H1 (cell line): ENCODE data around the gene CCDC24. TPM values are rescaled to one million over a fixed set of nuclear protein-coding genes. Genes with fewer than 3 reads are reported as not detected.

ENCODE experiments used
- CHD7 ChIP-seq: fragments of 300-600 bp; sonication (generic); IDR thresholded peaks from 2 replicates; pipeline ENCODE4 v1.7.1; 2012; ENCODE audit warnings: low read length, moderate library complexity, mild to moderate bottlenecking, inconsistent platforms; ENCODE audit not compliant: insufficient replicate concordance
- FOSL1 ChIP-seq: IDR thresholded peaks from 2 replicates; pipeline ENCODE4 v1.6.1; 2011; ENCODE audit warnings: mild to moderate bottlenecking, low read depth, low read length, moderate library complexity; ENCODE audit not compliant: insufficient read depth
- TAF7 ChIP-seq: optimal IDR thresholded peaks from 2 replicates; pipeline ENCODE3; 2011; ENCODE audit warnings: low read depth, mild to moderate bottlenecking, inconsistent platforms, low read length, moderate library complexity, borderline replicate concordance
- polyA plus RNA-seq, 7 experiments: library from polyadenylated mRNA; depleted of rRNA in 3 of 7; stranded (reverse) in 5 of 7; unstranded in 2 of 7; fragments of >200 nt in 5 of 7; fragments of 200-250 nt in 2 of 7; gene quantifications; 1 replicate in 5 of 7; 2 replicates in 1 of 7; 4 replicates in 1 of 7; pipeline versions ENCODE4 v1.2.1 to v1.2.3, GENCODE V29; 2011 to 2013; ENCODE audit warnings: missing spikeins in 2 of 7, mixed read lengths in 2 of 7
- total RNA-seq: library from RNA; stranded (reverse); fragmentation: NEBNext Ultra II Directional; extraction: Animal tissue kit (Norgen Biotek cat#: 25700); gene quantifications from 2 replicates; pipeline ENCODE4 v1.2.1, GENCODE V29; 2021

Gene CCDC24
- total and polyA plus RNA-seq, 2 of the 8 experiments (the other 6 are each of a cell fraction or from before 2014, with no cell fraction given): 11.2 to 11.4 TPM

DNA sequence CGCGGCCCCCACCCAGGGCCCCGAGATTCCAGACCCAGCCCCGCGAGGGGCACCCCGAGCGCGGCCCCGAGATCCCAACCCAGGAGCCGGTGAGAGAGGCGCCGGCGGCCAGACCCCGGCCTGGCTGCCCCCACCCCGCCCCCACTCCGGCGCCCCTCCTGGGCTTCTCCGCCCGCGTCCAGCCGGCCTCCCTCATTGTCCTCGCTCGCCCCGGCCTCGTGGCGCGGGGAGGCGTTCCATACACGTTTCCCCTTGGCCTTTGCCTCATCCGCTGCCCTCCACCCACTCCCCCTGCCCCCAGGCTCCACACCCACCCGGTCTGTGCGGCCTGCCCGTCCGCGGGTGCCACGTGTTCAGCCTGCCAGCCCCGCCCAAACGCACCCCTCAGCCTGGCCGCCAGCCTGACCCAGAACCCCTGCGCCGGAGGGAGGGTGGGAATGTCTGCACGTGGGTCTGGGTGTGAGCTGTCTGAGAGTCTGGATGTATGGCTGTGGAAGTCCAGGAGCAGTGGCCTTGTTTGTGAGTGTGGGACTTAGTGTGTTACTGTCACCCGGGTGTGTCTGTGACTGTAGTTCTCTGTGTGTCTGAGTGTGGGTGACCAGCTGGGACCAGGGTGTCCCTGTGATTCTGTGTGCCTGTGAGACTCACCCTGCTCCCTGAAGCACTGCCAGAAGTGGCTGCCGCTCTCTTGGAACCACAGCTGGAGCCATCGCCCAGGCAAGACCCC, 11.7 kb upstream of the CCDC24 start (continued):
- TF ChIP-seq CHD7 (no peak), TAF7 (no peak), FOSL1 (no peak)
